K562 (cell line): ENCODE results near the gene EFR3B. TPM values are rescaled to one million over a fixed set of nuclear protein-coding genes. Genes with fewer than 3 reads are reported as not detected.

Experiments used
- ATAC-seq: fragments of 200-7000 bp; cut with Tn5 transposase; 3 replicates; pipeline ENCODE4 v1.9.1; 2020; ENCODE audit warnings: moderate library complexity
- BruUV-seq: library from RNA; stranded (reverse); fragments of 400-500 nt; replicated peaks from 2 replicates; lab custom pipeline; 2021; lab: Mats Ljungman, UMichigan
- CTCF ChIA-PET: fragments of 300-600 bp; formaldehyde crosslinking; extraction: SDS; loops from one replicate; lab custom pipeline; 2021; ENCODE audit warnings: low intra/inter-chr PET ratio; lab: Yijun Ruan, JAX
- POLR2A ChIA-PET: fragments of 300-600, 350-650 bp; sonication (Branson Sonifier 250); formaldehyde crosslinking; extraction: SDS; loops from one replicate; lab custom pipeline; 2021; ENCODE audit warnings: antibody characterized with exemption, inconsistent platforms; lab: Yijun Ruan, JAX
- DNase-seq, 4 experiments: peaks; one replicate each; pipeline versions ENCODE4 v3.0.0 to v3.0.0-alpha.2; 2011 to 2018; ENCODE audit warnings: low spot score in 3 of 4, mixed read lengths in 3 of 4; ENCODE audit errors: extremely low read depth in 1 of 4
- FAIRE-seq: peaks from 2 replicates; lab custom pipeline; 2011; peaks lifted over from hg19 to GRCh38; lab: Jason Lieb, UNC
- H2AFZ ChIP-seq: 2 replicates; pipeline ENCODE4 v1.6.0; 2011; ENCODE audit warnings: low read depth, low read length, control low read depth, inconsistent platforms
- H3K27ac ChIP-seq: fragments of 200-600 bp; 3 replicates; pipeline ENCODE4 v1.8.0; 2011; ENCODE audit warnings: low read depth, mild to moderate bottlenecking, control low read depth, inconsistent platforms, low read length, moderate library complexity, mixed read lengths; ENCODE audit errors: extremely low read depth
- H3K27me3 ChIP-seq, 2 experiments: fragments of 300-600 bp in 1 of 2; 2 replicates in 1 of 2; 3 replicates in 1 of 2; pipeline versions ENCODE4 v1.6.0 to v1.8.0; 2011; ENCODE audit warnings: inconsistent platforms in 2 of 2, low read length in 2 of 2, mild to moderate bottlenecking in 1 of 2, mixed read lengths in 1 of 2, moderate library complexity in 1 of 2; ENCODE audit not compliant: control insufficient read depth in 2 of 2, insufficient read depth in 2 of 2
- H3K36me3 ChIP-seq: fragments of 300-600 bp; 3 replicates; pipeline ENCODE4 v1.8.0; 2011; ENCODE audit warnings: mild to moderate bottlenecking, low read length, inconsistent platforms; ENCODE audit not compliant: control insufficient read depth, insufficient read depth
- H3K4me1 ChIP-seq, 2 experiments: fragments of 200-600 bp in 1 of 2; replicated peaks in 1 of 2; 2 replicates in 1 of 2; 3 replicates in 1 of 2; pipeline versions ENCODE4 v1.5.1 to v1.8.0; 2011; ENCODE audit warnings: inconsistent platforms in 2 of 2, low read length in 2 of 2, mild to moderate bottlenecking in 1 of 2, mixed read lengths in 1 of 2, moderate library complexity in 1 of 2; ENCODE audit not compliant: control insufficient read depth in 2 of 2, insufficient read depth in 2 of 2
- H3K4me2 ChIP-seq: 2 replicates; pipeline ENCODE4 v1.6.1; 2011; ENCODE audit warnings: low read length, control low read depth, inconsistent platforms, mixed read lengths; ENCODE audit not compliant: insufficient read depth
- H3K4me3 ChIP-seq: fragments of 200-600 bp; sonication (generic), shearing (Covaris generic); 2 replicates; pipeline ENCODE4 v1.5.1; 2016; ENCODE audit warnings: control low read depth, inconsistent platforms
- H3K79me2 ChIP-seq: fragments of 200-600 bp; 3 replicates; pipeline ENCODE4 v1.8.0; 2011; ENCODE audit warnings: low read length, inconsistent platforms; ENCODE audit not compliant: control insufficient read depth, insufficient read depth
- H3K9ac ChIP-seq, 2 experiments: 2 replicates each; pipeline versions ENCODE4 v1.6.0 to v1.6.1; 2011; ENCODE audit warnings: low read depth in 2 of 2, low read length in 2 of 2, control low read depth in 1 of 2, inconsistent platforms in 1 of 2, mild to moderate bottlenecking in 1 of 2, mixed read lengths in 1 of 2; ENCODE audit not compliant: insufficient read depth in 1 of 2
- H3K9me1 ChIP-seq: one replicate; pipeline ENCODE4 v1.6.0; 2011; ENCODE audit warnings: inconsistent platforms, mild to moderate bottlenecking, low read length, moderate library complexity; ENCODE audit not compliant: control insufficient read depth, insufficient read depth
- H3K9me3 ChIP-seq: replicated peaks from 2 replicates; pipeline ENCODE4 v1.5.1; 2011; ENCODE audit warnings: low read depth, low read length, inconsistent platforms; ENCODE audit not compliant: control insufficient read depth, insufficient read depth
- H4K20me1 ChIP-seq: replicated peaks from 2 replicates; pipeline ENCODE4 v1.6.1; 2011; ENCODE audit warnings: low read length, inconsistent platforms, mixed read lengths; ENCODE audit not compliant: control insufficient read depth, insufficient read depth
- DMBX1 ChIP-seq: fragments of 250-450 bp; sonication (Bioruptor Pico); IDR thresholded peaks from 2 replicates; pipeline ENCODE4 v1.8.0; 2022; ENCODE audit warnings: inconsistent platforms, mild to moderate bottlenecking, moderate library complexity, borderline replicate concordance
- DNMT1 ChIP-seq: fragments of 450-650 bp; IDR thresholded peaks from 2 replicates; pipeline ENCODE4 v1.6.1; 2016; ENCODE audit warnings: antibody characterized with exemption, mild to moderate bottlenecking
- ELF1 ChIP-seq: fragments of 200-800 bp; sonication (Bioruptor generic); IDR thresholded peaks from 2 replicates; pipeline ENCODE4 v1.6.1; 2016; ENCODE audit warnings: missing genetic modification characterization, missing compliant biosample characterization
- FOXJ3 ChIP-seq: sonication (generic); formaldehyde crosslinking; IDR thresholded peaks from 2 replicates; pipeline ENCODE4 v1.4.0; 2020; ENCODE audit warnings: mild to moderate bottlenecking, missing genetic modification reagents
- FUS ChIP-seq: fragments of 200-400 bp; formaldehyde crosslinking; optimal IDR thresholded peaks from 2 replicates; pipeline ENCODE3; 2017; ENCODE audit warnings: low read depth, low read length
- GTF2F1 ChIP-seq: IDR thresholded peaks from 2 replicates; pipeline ENCODE4 v1.6.1; 2011; ENCODE audit warnings: low read depth, low read length, improper control_type of control experiment
- NRF1 ChIP-seq, 2 experiments: fragments of 450-650 bp; IDR thresholded peaks in 1 of 2; conservative IDR thresholded peaks in 1 of 2; 2 replicates each; pipeline ENCODE4 v1.6.1; 2014; ENCODE audit warnings: mild to moderate bottlenecking in 2 of 2
- SMAD4 ChIP-seq: fragments of 250-450 bp; sonication (Bioruptor Pico); conservative IDR thresholded peaks from 2 replicates; pipeline ENCODE4 v1.8.0; 2021; ENCODE audit warnings: inconsistent platforms, mild to moderate bottlenecking, moderate library complexity
- SRSF3 ChIP-seq: fragments of 200-400 bp; formaldehyde crosslinking; IDR thresholded peaks from 2 replicates; pipeline ENCODE4 v1.6.1; 2016; ENCODE audit warnings: mild to moderate bottlenecking, low read length, moderate library complexity; ENCODE audit not compliant: insufficient read depth
- SUPT5H ChIP-seq: fragments of 450-650 bp; IDR thresholded peaks from 2 replicates; pipeline ENCODE4 v1.6.1; 2016
- U2AF1 ChIP-seq: fragments of 200-400 bp; formaldehyde crosslinking; optimal IDR thresholded peaks from 2 replicates; pipeline ENCODE3; 2017; ENCODE audit warnings: mild to moderate bottlenecking, low read depth, low read length, moderate library complexity
- ZNF282 ChIP-seq: sonication (generic); formaldehyde crosslinking; IDR thresholded peaks from 2 replicates; pipeline ENCODE4 v1.8.1; 2023; ENCODE audit warnings: missing genetic modification reagents
- ZNF384 ChIP-seq: IDR thresholded peaks from 2 replicates; pipeline ENCODE4 v1.6.1; 2012; ENCODE audit warnings: low read depth, low read length, improper control_type of control experiment
- WGBS: fragments of 100-300 bp; shearing (Covaris generic); methylation state at CpG from one replicate; pipeline ENCODE4 v1.1.6; 2016; ENCODE audit warnings: low coverage, mixed read lengths; ENCODE audit not compliant: insufficient coverage; ENCODE audit errors: missing lambda C conversion rate; 5-methylcytosine and 5-hydroxymethylcytosine counted together
- in situ Hi-C: fragments of 300-500 bp; cut with MboI; formaldehyde crosslinking; loops from 4 replicates; pipeline ENCODE4 v1.15.0; 2018; ENCODE audit warnings: inconsistent platforms, mixed read lengths
- intact Hi-C: fragments of 100-400 bp; cut with micrococcal nuclease; formaldehyde crosslinking; loops from 2 replicates; pipeline ENCODE4 v1.14.2; 2022
- polyA plus RNA-seq, 8 experiments: library from polyadenylated mRNA; depleted of rRNA in 4 of 8; stranded (reverse) in 5 of 8; unstranded in 3 of 8; fragments of >200 nt; fragmentation: Nextera tagmentation in 2 of 8; fragmentation: Illumina TruSeq in 1 of 8; extraction: Ambion mirVana in 2 of 8; extraction: Trizol in 1 of 8; gene quantifications; 2 replicates each; pipeline versions ENCODE4 v1.2.1 to v1.2.3, GENCODE V29; 2011 to 2014; ENCODE audit warnings: inconsistent platforms in 1 of 8, missing spikeins in 1 of 8
- total RNA-seq, 7 experiments: library from RNA; depleted of rRNA in 6 of 7; stranded (reverse); fragments of >200 nt in 6 of 7; fragmentation: Illumina TruSeq in 2 of 7; extraction: Trizol in 2 of 7; gene quantifications; 2 replicates each; pipeline versions ENCODE4 v1.2.1 to v1.2.3, GENCODE V29; 2011 to 2021; ENCODE audit warnings: low replicate concordance in 1 of 7
- TF ChIP-seq, protein P1 (sequence below): sonication (generic); formaldehyde crosslinking; IDR thresholded peaks from 2 replicates; pipeline ENCODE4 v1.8.1; 2023; ENCODE audit warnings: mild to moderate bottlenecking, missing genetic modification reagents
- TF ChIP-seq, protein P2 (sequence below): fragments of 450-650 bp; IDR thresholded peaks from 2 replicates; pipeline ENCODE4 v1.6.1; 2016; ENCODE audit warnings: borderline replicate concordance

The EFR3B gene
- total and polyA plus RNA-seq, 9 of the 15 experiments (the other 6 are each of a cell fraction or from before 2014, with no cell fraction given): not detected

DNA sequence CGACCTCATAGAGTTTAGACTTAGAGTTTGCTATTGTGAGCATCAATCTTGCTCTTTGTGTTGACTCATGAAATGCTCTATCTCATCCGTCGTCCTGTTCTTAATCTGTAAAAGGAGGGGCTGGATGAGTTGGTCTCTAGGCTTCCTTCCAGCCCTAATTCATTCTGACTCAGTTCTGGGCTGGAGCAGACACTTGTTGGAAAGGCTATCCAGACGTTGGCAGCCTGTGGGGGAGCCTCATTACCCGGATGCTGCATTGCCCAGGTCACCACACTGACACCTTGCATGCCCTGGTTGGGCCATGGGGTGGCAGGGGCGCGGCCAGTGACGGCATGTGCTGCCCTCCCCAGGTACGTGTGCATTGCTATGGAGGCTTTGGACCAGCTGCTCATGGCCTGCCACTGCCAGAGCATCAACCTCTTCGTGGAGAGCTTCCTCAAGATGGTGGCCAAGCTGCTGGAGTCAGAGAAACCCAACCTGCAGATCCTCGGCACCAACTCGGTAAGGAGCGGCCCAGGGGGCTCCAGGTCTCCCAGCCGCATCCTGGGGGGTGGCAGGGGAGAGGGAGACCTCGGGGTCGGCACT is 61.5 kb downstream of the EFR3B start:
- FAIRE-seq: no peak
- Histone ChIP-seq H3K36me3 (no peaks in the 10 kb centered on the region), H3K9ac (no peak overlapping the region), H3K4me1 (peaks cover 0 to 2% of the 10 kb centered on the region in 2 experiments; a peak in 2 of 5 replicates), H2AFZ (no peak overlapping the region), H3K9me3 (no peaks in the 10 kb centered on the region), H3K4me2 (no peak overlapping the region), H3K27ac (no peak overlapping the region), H3K79me2 (no peaks in the 10 kb centered on the region), H3K4me3 (no peak overlapping the region), H4K20me1 (peaks cover 3% of the 10 kb centered on the region; the same call in 1 of the 2 replicates), H3K27me3 (peaks cover 25 to 47% of the 10 kb centered on the region in 2 experiments), H3K9me1 (no peaks in the 10 kb centered on the region)
- POLR2A ChIA-PET: interaction anchor here (0.5 kb wide), 1 partner anchor 71 kb away, joined by 3 read pairs; no protein-coding TSS in a partner anchor
- WGBS: 1% methylated on average over 16 of the region's 16 CpGs
- ATAC-seq: no peak
- BruUV-seq: no TSS peak
- intact Hi-C loops (no loop called here), in situ Hi-C loops (no loop called here)
- CTCF ChIA-PET: no interaction called here
- TF ChIP-seq, protein P1, sequence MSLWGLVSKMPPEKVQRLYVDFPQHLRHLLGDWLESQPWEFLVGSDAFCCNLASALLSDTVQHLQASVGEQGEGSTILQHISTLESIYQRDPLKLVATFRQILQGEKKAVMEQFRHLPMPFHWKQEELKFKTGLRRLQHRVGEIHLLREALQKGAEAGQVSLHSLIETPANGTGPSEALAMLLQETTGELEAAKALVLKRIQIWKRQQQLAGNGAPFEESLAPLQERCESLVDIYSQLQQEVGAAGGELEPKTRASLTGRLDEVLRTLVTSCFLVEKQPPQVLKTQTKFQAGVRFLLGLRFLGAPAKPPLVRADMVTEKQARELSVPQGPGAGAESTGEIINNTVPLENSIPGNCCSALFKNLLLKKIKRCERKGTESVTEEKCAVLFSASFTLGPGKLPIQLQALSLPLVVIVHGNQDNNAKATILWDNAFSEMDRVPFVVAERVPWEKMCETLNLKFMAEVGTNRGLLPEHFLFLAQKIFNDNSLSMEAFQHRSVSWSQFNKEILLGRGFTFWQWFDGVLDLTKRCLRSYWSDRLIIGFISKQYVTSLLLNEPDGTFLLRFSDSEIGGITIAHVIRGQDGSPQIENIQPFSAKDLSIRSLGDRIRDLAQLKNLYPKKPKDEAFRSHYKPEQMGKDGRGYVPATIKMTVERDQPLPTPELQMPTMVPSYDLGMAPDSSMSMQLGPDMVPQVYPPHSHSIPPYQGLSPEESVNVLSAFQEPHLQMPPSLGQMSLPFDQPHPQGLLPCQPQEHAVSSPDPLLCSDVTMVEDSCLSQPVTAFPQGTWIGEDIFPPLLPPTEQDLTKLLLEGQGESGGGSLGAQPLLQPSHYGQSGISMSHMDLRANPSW (CRISPR knock-in tag): no peak
- no peak for TF ChIP-seq ZNF282 (CRISPR knock-in tag)
- no peak for TF ChIP-seq FOXJ3 (CRISPR knock-in tag)
- TF ChIP-seq SUPT5H: no peak
- TF ChIP-seq FUS: no peak
- TF ChIP-seq ZNF384: no peak
- TF ChIP-seq ELF1 (tag): no peak
- TF ChIP-seq NRF1 (conservative IDR thresholded peaks at IDR 0.05 in 1 of 2, IDR thresholded peaks at IDR 0.05 in 1 of 2): no peak
- TF ChIP-seq, protein P2, sequence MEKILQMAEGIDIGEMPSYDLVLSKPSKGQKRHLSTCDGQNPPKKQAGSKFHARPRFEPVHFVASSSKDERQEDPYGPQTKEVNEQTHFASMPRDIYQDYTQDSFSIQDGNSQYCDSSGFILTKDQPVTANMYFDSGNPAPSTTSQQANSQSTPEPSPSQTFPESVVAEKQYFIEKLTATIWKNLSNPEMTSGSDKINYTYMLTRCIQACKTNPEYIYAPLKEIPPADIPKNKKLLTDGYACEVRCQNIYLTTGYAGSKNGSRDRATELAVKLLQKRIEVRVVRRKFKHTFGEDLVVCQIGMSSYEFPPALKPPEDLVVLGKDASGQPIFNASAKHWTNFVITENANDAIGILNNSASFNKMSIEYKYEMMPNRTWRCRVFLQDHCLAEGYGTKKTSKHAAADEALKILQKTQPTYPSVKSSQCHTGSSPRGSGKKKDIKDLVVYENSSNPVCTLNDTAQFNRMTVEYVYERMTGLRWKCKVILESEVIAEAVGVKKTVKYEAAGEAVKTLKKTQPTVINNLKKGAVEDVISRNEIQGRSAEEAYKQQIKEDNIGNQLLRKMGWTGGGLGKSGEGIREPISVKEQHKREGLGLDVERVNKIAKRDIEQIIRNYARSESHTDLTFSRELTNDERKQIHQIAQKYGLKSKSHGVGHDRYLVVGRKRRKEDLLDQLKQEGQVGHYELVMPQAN: no peak
- TF ChIP-seq U2AF1: no peak
- no peak for TF ChIP-seq SRSF3
- no peak for TF ChIP-seq GTF2F1
- no peak for TF ChIP-seq DMBX1 (CRISPR knock-in tag)
- no peak for TF ChIP-seq DNMT1
- TF ChIP-seq SMAD4 (CRISPR knock-in tag): no peak
- DNase-seq: no peak
